ENCODE measurements around the gene KRTAP5-3. TPM values are rescaled to one million over a fixed set of nuclear protein-coding genes. Genes with fewer than 3 reads are reported as not detected.

Gene KRTAP5-3
- total and polyA plus RNA-seq, 9 of the 15 experiments (the other 6 are each of a cell fraction or from before 2014, with no cell fraction given): not detected

GRCh38 chr11:1570896-1571759, 37.1 kb downstream of the KRTAP5-3 start:
- no peak overlapping the region for H3K27ac ChIP-seq (ENCODE audit: extremely low read depth, low read depth, low read length)
- ChIA-PET CTCF (ENCODE audit: low intra/inter-chr PET ratio) (interaction anchor here (0.7 kb wide), 1 partner anchor 370 kb away, joined by 4 read pairs; no protein-coding TSS in a partner anchor), POLR2A (interaction anchor here (0.7 to 1.1 kb wide), 3 partner anchors 22 to 291 kb away, joined by 3 to 4 read pairs (median 3); no protein-coding TSS in a partner anchor)
- no peak for ATAC-seq
- FAIRE-seq: no peak
- peak overlapping the region; percentile 34 to 74; a peak in 3 of 4 replicates for H3K9ac ChIP-seq (ENCODE audit: insufficient read depth in 1 of 2, low read depth in 2 of 2, low read length in 2 of 2)
- peak overlapping the region; percentile 28 for H3K4me3 ChIP-seq
- H3K27me3 ChIP-seq (ENCODE audit: control insufficient read depth in 2 of 2, insufficient read depth in 2 of 2, low read length in 2 of 2): peaks cover 0 to 18% of the 10 kb centered on the region in 2 experiments; a peak in 3 of 5 replicates
- no peaks in the 10 kb centered on the region for H3K36me3 ChIP-seq (ENCODE audit: control insufficient read depth, insufficient read depth, low read length)
- no peak overlapping the region for H2AFZ ChIP-seq (ENCODE audit: low read depth, low read length)
- H3K4me2 ChIP-seq (ENCODE audit: insufficient read depth, low read length): no peak overlapping the region
- H3K9me3 ChIP-seq (replicated peaks; ENCODE audit: control insufficient read depth, insufficient read depth, low read depth, low read length): no peaks in the 10 kb centered on the region
- intact Hi-C loops (cut with micrococcal nuclease): loop anchor here (5.0 to 10.0 kb wide), 3 partner anchors 116 to 456 kb away; no protein-coding TSS in a partner anchor
- 19% methylated on average over 8 of the region's 58 CpGs for WGBS (ENCODE audit: insufficient coverage, low coverage, missing lambda C conversion rate)
- peaks cover 0 to 52% of the 10 kb centered on the region in 2 experiments; a peak in 3 of 5 replicates for H3K4me1 ChIP-seq (replicated peaks in 1 of 2; ENCODE audit: control insufficient read depth in 2 of 2, insufficient read depth in 2 of 2, low read length in 2 of 2)
- no TSS peak for BruUV-seq (replicated peaks)
- peak in 1 of 4 experiments; percentile 23 for DNase-seq (ENCODE audit: extremely low read depth in 1 of 4, low spot score in 3 of 4)
- peaks cover 3% of the 10 kb centered on the region for H3K9me1 ChIP-seq (ENCODE audit: control insufficient read depth, insufficient read depth, low read length)
- H4K20me1 ChIP-seq (replicated peaks; ENCODE audit: control insufficient read depth, insufficient read depth, low read length): peaks cover 41% of the 10 kb centered on the region
- in situ Hi-C loops (cut with MboI): no loop called here
- no peaks in the 10 kb centered on the region for H3K79me2 ChIP-seq (ENCODE audit: control insufficient read depth, insufficient read depth, low read length)
- TF ChIP-seq ZNF263 (CRISPR knock-in tag; IDR thresholded peaks at IDR 0.05; ENCODE audit: borderline replicate concordance) (0 out of 2 replicates have a peak, but pooled peaks have one; percentile 43), SRSF9 (IDR thresholded peaks at IDR 0.05; ENCODE audit: borderline replicate concordance, low read depth, low read length) (no peak), ZBTB12 (CRISPR knock-in tag; IDR thresholded peaks at IDR 0.05) (no peak), POLR2G (IDR thresholded peaks at IDR 0.05; ENCODE audit: low read depth, low read length) (no peak), ZBTB5 (IDR thresholded peaks at IDR 0.05) (no peak), ZFX (CRISPR knock-in tag; IDR thresholded peaks at IDR 0.05) (peak; percentile 59), HDAC2 (IDR thresholded peaks at IDR 0.05) (no peak), ZNF740 (CRISPR knock-in tag; IDR thresholded peaks at IDR 0.05) (peak; percentile 77), ZNF740 (tag; IDR thresholded peaks at IDR 0.05) (peak in 1 of 2 experiments; percentile 9; a peak in 1 of 4 replicates), CREB5 (CRISPR knock-in tag; IDR thresholded peaks at IDR 0.05) (no peak), ZNF583 (CRISPR knock-in tag; IDR thresholded peaks at IDR 0.05) (no peak), SLC30A9 (CRISPR knock-in tag; IDR thresholded peaks at IDR 0.05) (no peak), ILF3 (IDR thresholded peaks at IDR 0.05; ENCODE audit: borderline replicate concordance) (no peak), TCFL5 (CRISPR knock-in tag; conservative IDR thresholded peaks at IDR 0.05) (no peak), ARHGAP35 (IDR thresholded peaks at IDR 0.05; ENCODE audit: partially characterized antibody) (no peak), HIVEP1 (CRISPR knock-in tag; IDR thresholded peaks at IDR 0.05) (no peak)

All from K562 (cell line).